ENCODE measurements around the gene SNRPD2.
A peak's percentile ranks its signal among the peaks of the same experiment; 100 is the strongest.
"Not testable (repeated sequence)": the region's sequence is repeated elsewhere in the genome, so short reads cannot be mapped to it uniquely, and the experiment has no call there.

SNRPD2 gene

GRCh38 chr19:45705115-45705514, 13.4 kb upstream of the SNRPD2 start:
- DNase-seq (ENCODE audit: low read depth in 2 of 2) = no peak

GRCh38 chr19:45701676-45702075, 9.9 kb upstream of the SNRPD2 start:
- DNase-seq (ENCODE audit: low read depth in 2 of 2) = no peak

GRCh38 chr19:45693106-45693788, 1.5 kb upstream of the SNRPD2 start:
- peak; percentile 66 to 75 for DNase-seq (ENCODE audit: low read depth in 2 of 2)

DNA sequence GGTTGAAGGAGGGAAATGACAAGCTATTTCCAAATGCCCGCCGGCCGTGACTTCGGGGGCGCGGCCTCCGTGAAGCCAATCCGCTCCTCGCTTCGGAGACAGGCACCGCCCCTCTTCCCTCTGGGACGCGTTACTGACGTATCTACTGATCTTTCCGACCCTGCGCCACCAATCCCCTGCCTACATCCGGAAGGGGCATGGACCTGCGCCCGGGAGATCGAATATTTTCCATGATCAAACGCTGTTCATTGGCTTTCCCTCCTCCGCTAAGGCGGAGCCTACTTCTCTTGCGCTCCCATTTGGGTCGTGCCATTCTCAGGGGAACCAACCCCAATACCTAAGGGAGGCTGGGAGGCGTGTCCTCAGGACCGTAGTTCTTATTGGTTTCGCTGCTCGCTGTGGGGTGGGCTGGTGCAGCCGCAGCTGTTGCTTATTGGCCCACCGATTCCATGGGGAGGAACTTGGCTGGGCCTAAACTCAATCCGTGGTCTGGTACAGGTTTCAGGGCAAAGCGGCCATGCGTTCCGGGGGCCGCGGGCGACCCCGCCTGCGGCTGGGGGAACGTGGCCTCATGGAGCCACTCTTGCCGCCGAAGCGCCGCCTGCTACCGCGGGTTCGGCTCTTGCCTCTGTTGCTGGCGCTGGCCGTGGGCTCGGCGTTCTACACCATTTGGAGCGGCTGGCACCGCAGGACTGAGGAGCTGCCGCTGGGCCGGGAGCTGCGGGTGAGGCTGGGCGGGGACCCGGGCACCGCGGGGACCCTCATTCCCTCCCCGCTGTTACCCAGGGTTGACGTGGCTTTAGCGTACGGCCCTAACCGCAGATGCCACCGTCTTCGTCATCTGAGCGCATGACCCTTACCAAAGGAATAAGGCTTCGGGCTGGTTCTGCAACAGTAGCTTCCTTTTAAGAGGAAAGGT, 693 bp upstream of the SNRPD2 start, which contains the start of gene QPCTL:
Gene QPCTL, plus strand, starts transcription at position 480 of the 919 bp plus-strand sequence. Its CDS starts 38 bp downstream, at position 518.
- DNase-seq (ENCODE audit: low read depth in 2 of 2) = peak; percentile 94 to 99

- DNase-seq (ENCODE audit: low read depth in 2 of 2) = no peak
Observed at GRCh38 chr19:45687599-45687998, 4.2 kb downstream of the SNRPD2 start.

- not testable (repeated sequence) for DNase-seq (ENCODE audit: low read depth in 2 of 2)
Observed at GRCh38 chr19:45685045-45685444, 6.7 kb downstream of the SNRPD2 start.

GRCh38 chr19:45682908-45683307, 8.8 kb downstream of the SNRPD2 start:
- DNase-seq (ENCODE audit: low read depth in 2 of 2) = no peak

- DNase-seq (ENCODE audit: low read depth in 2 of 2) = no peak
Observed at GRCh38 chr19:45682117-45682516, 9.6 kb downstream of the SNRPD2 start.

- DNase-seq (ENCODE audit: low read depth in 2 of 2) = peak; percentile 68 to 75
Observed at GRCh38 chr19:45681391-45682015, 10.2 kb downstream of the SNRPD2 start.

DNA sequence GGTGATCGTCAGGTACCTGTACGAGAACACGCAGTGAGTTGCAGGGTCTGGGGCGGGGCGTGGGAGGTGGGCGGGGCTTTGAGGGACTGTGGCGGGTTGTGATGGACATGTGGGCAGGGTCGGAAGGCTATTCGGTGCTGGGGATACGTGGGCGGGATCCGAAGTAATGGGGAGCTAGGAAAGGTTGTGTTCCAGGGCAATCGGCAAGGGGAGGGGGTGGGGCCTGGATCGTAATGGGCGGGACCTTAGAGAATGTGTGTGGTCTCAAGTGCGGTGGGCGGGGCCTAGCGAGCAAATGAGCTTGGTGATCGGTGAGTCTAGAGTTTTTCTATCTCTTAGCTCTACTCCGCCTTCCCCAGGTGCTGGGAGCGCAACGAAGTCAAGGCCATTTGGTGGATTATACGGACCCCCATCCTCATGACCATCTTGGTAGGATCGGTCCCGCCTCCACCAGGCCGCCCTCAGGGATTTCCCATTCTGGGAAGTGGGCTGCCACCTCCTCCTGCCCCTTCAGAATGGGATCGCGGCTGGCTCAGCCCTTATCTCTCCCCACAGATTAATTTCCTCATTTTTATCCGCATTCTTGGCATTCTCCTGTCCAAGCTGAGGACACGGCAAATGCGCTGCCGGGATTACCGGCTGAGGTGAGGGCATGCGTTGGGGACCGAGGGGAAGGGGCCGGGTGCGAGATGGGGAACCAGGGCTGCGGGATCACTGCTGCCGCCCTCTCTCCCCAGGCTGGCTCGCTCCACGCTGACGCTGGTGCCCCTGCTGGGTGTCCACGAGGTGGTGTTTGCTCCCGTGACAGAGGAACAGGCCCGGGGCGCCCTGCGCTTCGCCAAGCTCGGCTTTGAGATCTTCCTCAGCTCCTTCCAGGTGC, 14.2 kb downstream of the SNRPD2 start:
- DNase-seq (ENCODE audit: low read depth in 2 of 2) = peak; percentile 85 to 87

DNA sequence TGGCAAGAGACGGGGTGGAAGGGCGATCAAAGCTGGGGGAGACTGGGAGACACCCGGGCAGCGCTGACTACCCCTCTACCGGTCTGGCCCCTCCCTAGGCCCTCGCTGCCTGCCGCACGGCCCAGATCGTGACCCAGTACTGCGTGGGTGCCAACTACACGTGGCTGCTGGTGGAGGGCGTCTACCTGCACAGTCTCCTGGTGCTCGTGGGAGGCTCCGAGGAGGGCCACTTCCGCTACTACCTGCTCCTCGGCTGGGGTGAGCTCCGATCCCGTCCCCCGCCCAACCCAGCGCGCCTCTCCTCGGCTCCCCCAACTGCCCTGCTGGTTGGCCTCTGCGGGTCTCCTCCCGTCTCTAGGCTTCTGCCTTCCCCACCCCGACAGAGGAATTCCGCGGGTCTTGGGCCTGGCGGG, 14.9 kb downstream of the SNRPD2 start:
- DNase-seq (ENCODE audit: low read depth in 2 of 2) = peak in 1 of 2 donors; percentile 35

DNA sequence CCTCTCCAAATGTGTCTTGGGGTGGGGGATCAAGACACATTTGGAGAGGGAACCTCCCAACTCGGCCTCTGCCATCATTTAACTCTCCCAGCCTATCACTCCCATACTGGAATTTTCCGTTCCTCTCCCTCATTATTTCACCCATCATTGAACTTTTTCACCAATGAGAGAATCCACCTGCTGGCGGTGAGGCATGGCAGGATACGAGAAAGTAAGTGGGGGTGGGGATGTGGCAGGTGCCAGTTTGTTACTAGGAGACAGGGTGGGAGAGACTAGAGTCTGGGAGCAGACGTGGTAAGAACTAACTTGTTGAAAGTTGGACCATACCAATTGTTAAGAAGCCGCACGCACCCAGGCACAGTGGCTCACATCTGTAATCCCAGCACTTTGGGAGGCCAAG, 16.8 kb downstream of the SNRPD2 start:
- no peak for DNase-seq (ENCODE audit: low read depth in 2 of 2)

- DNase-seq (ENCODE audit: low read depth in 2 of 2) = peak; percentile 61 to 75
Observed at GRCh38 chr19:45670670-45671453, 20.9 kb downstream of the SNRPD2 start.

- no peak for DNase-seq (ENCODE audit: low read depth in 2 of 2)
Observed at GRCh38 chr19:45668342-45668871, 23.3 kb downstream of the SNRPD2 start.

- peak; percentile 66 to 74 for DNase-seq (ENCODE audit: low read depth in 2 of 2)
Observed at GRCh38 chr19:45667620-45668341, 24.0 kb downstream of the SNRPD2 start, which contains the start of gene GIPR. Gene GIPR (plus strand): TSS chr19:45668221. CDS start chr19:45669521, 1,300 bp downstream.

- DNase-seq (ENCODE audit: low read depth in 2 of 2) = no peak
Observed at GRCh38 chr19:45664575-45664974, 27.2 kb downstream of the SNRPD2 start.

DNA sequence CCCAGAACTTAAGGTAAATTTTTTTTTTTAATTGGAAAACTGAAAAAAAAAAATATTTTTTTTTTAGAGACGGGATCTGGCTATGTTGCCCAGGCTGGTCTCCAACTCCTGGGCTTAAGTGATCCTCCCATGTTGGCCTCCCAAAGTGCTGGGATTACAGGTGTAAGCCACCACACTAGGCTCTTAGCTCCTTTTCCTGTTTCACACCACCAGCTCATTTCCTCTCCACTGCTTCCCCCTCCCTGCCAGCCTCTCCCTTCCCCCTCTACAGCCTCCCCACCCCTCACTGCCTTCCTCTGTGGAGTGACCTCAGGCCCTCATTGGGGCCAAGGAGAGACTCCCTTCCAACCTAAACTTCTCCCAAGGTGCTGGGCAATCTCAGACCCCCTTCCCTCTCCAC, 28.0 kb downstream of the SNRPD2 start:
- DNase-seq (ENCODE audit: low read depth in 2 of 2) = no peak

DNA sequence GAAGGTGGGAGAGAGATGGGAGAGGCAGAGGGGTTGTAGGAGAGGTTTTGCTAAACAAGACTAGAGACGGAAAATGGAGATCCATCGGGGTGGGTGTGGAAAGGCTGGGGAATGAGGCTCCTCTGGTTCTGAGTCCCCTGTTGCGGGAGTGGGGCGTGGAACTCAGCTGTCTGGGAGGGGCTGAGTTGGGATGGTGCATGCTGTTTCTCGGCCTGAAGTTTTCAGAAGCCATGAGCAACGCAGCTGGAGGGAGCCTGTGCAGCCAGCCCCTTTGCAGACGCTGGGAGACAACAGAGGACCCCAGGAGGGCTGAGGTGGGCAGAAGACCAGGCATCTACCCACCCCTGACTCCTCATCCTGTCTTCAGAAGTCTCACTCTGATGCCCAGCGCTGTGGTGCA, 31.1 kb downstream of the SNRPD2 start:
- DNase-seq (ENCODE audit: low read depth in 2 of 2) = no peak

- no peak for DNase-seq (ENCODE audit: low read depth in 2 of 2)
Observed at GRCh38 chr19:45659096-45659729, 32.5 kb downstream of the SNRPD2 start.

All from stimulated activated CD4-positive, alpha-beta T cell treated with anti-CD3 and anti-CD28 coated beads, Interleukin-15, amount 100 ng/mL, for 48 hours (primary cell).